Transverse colon (tissue), 4 donors: Measurements from ENCODE around the gene PHF12. TPM values are rescaled to one million over a fixed set of nuclear protein-coding genes. Genes with fewer than 3 reads are reported as not detected.

ENCODE experiments used
- DNase-seq: peaks from one replicate; pipeline ENCODE4 v3.0.0-alpha.2; 2019
- H3K27ac ChIP-seq, 4 donors: fragments of 200-600 bp; sonication (generic); 2 replicates each; pipeline ENCODE4 v1.5.1; 2016 to 2018; ENCODE audit warnings: inconsistent platforms in 4 of 4
- H3K27me3 ChIP-seq: fragments of 200-600 bp; sonication (generic); 2 replicates; pipeline ENCODE4 v1.5.1; 2017; ENCODE audit warnings: inconsistent platforms
- H3K36me3 ChIP-seq, 4 donors: fragments of 200-600 bp; sonication (generic); 2 replicates each; pipeline ENCODE4 v1.5.1; 2017 to 2019; ENCODE audit warnings: inconsistent platforms in 4 of 4
- H3K4me1 ChIP-seq, 4 donors: fragments of 200-600 bp; sonication (generic); 2 replicates each; pipeline ENCODE4 v1.5.1; 2017 to 2020; ENCODE audit warnings: inconsistent platforms in 4 of 4
- H3K4me3 ChIP-seq, 4 donors: fragments of 200-600 bp; sonication (generic); 1 replicate in 1 of 4; 2 replicates in 3 of 4; pipeline versions ENCODE4 v1.5.1 to v1.6.1; 2017 to 2019; ENCODE audit warnings: inconsistent platforms in 4 of 4
- H3K9me3 ChIP-seq, 2 donors: fragments of 200-600 bp; sonication (generic); 2 replicates each; pipeline ENCODE4 v1.5.1; 2017 to 2019; ENCODE audit warnings: inconsistent platforms in 2 of 2
- CTCF ChIP-seq, 5 experiments: fragments of 200-600 bp in 3 of 5; fragments of 450-650 bp in 2 of 5; sonication (generic) in 3 of 5; IDR thresholded peaks; 1 replicate in 2 of 5; 2 replicates in 3 of 5; pipeline ENCODE4 v1.5.1; 2016 to 2017; ENCODE audit warnings: antibody characterized with exemption in 5 of 5, inconsistent platforms in 3 of 5, mild to moderate bottlenecking in 2 of 5, moderate library complexity in 1 of 5
- EP300 ChIP-seq: sonication (generic); formaldehyde crosslinking; IDR thresholded peaks from one replicate; pipeline ENCODE4 v1.6.1; 2017; ENCODE audit warnings: antibody characterized with exemption, low read depth
- POLR2A ChIP-seq: fragments of 450-650 bp; IDR thresholded peaks from one replicate; pipeline ENCODE4 v1.6.1; 2016; ENCODE audit warnings: antibody characterized with exemption, mild to moderate bottlenecking, moderate library complexity
- POLR2AphosphoS5 ChIP-seq, 3 donors: sonication (generic); formaldehyde crosslinking; IDR thresholded peaks; one replicate each; pipeline ENCODE4 v1.6.1; 2016; ENCODE audit warnings: antibody characterized with exemption in 3 of 3
- WGBS, 2 donors: methylation state at CpG; one replicate each; pipeline ENCODE4 v1.1.5; 2018; ENCODE audit warnings: low coverage in 1 of 2; 5-methylcytosine and 5-hydroxymethylcytosine counted together
- in situ Hi-C, 4 donors: fragments of 200-750 bp; cut with MboI; loops; one replicate each; pipeline versions ENCODE4 v1.15.0 to v1.15.1; 2017; ENCODE audit warnings: low sequenced_read_pairs in 3 of 4, low pct_ligation_motif_present in 1 of 4, low pct_unique_long_range_greater_than_20kb in 1 of 4
- intact Hi-C: fragments of 100-400 bp; cut with DNase I; formaldehyde crosslinking; loops from one replicate; pipeline ENCODE4 v1.15.1; 2023; ENCODE audit warnings: low total_unique reads
- total RNA-seq, 4 donors: library from RNA; depleted of rRNA; stranded (reverse); fragments of >200 nt; gene quantifications; one replicate each; pipeline ENCODE4 v1.1.0, GENCODE V29; 2016

The PHF12 gene
- total RNA-seq, 4 donors from 2014 or later, result 43.5 to 134 (median 60.5) TPM

GRCh38 chr17:28978356-28978964 is 27.1 kb upstream of the PHF12 start:
- no peaks in the 10 kb centered on the region for H3K27me3 ChIP-seq
- WGBS, 2 donors, result 58 to 88% methylated on average over 2 of the region's 2 CpGs
- no peaks in the 10 kb centered on the region for H3K9me3 ChIP-seq
- no peak for DNase-seq
- in situ Hi-C loops, result no loop called here
- intact Hi-C loops, result no loop called here
- H3K27ac ChIP-seq, result no peak overlapping the region
- no peaks in the 10 kb centered on the region for H3K4me1 ChIP-seq
- H3K4me3 ChIP-seq, result no peak overlapping the region
- H3K36me3 ChIP-seq, result no peaks in the 10 kb centered on the region
- no peak for TF ChIP-seq CTCF (IDR thresholded peaks at IDR 0.05)
- no peak for TF ChIP-seq POLR2A
- no peak for TF ChIP-seq POLR2AphosphoS5 (IDR thresholded peaks at IDR 0.05)
- no peak for TF ChIP-seq EP300

- H3K36me3 ChIP-seq, result no peaks in the 10 kb centered on the region
- WGBS, 2 donors, result 77% methylated on average over 8 of the region's 8 CpGs; no CpG with 5 or more reads in 1 of the 2 donors
- no peaks in the 10 kb centered on the region for H3K4me1 ChIP-seq
- in situ Hi-C loops, result no loop called here
- DNase-seq, result no peak
- H3K4me3 ChIP-seq, result no peak overlapping the region
- no peak for TF ChIP-seq EP300
- TF ChIP-seq POLR2AphosphoS5 (IDR thresholded peaks at IDR 0.05), result no peak
- no peak for TF ChIP-seq CTCF (IDR thresholded peaks at IDR 0.05)
- TF ChIP-seq POLR2A, result no peak
- H3K9me3 ChIP-seq, result no peaks in the 10 kb centered on the region
- no peak overlapping the region for H3K27ac ChIP-seq
- intact Hi-C loops, result no loop called here
- no peaks in the 10 kb centered on the region for H3K27me3 ChIP-seq
These were observed 26.5 kb upstream of the PHF12 start for GRCh38 chr17:28977659-28978355.

GRCh38 chr17:28975646-28976045 is 24.3 kb upstream of the PHF12 start:
- no peak for DNase-seq
- WGBS, 2 donors, result 88% methylated on average over 5 of the region's 5 CpGs; no CpG with 5 or more reads in 1 of the 2 donors
- no peak overlapping the region for H3K27ac ChIP-seq
- H3K9me3 ChIP-seq, result no peaks in the 10 kb centered on the region
- no peaks in the 10 kb centered on the region for H3K36me3 ChIP-seq
- no peak overlapping the region for H3K4me3 ChIP-seq
- intact Hi-C loops (no loop called here), in situ Hi-C loops (no loop called here)
- no peaks in the 10 kb centered on the region for H3K27me3 ChIP-seq
- TF ChIP-seq EP300 (no peak), CTCF (IDR thresholded peaks at IDR 0.05) (no peak), POLR2A (no peak), POLR2AphosphoS5 (IDR thresholded peaks at IDR 0.05) (no peak)
- no peaks in the 10 kb centered on the region for H3K4me1 ChIP-seq

- TF ChIP-seq EP300 (no peak), POLR2AphosphoS5 (IDR thresholded peaks at IDR 0.05) (no peak), POLR2A (no peak), CTCF (IDR thresholded peaks at IDR 0.05) (no peak)
- no peaks in the 10 kb centered on the region for H3K4me1 ChIP-seq
- DNase-seq, result no peak
- WGBS, 2 donors, result 89% methylated on average over 2 of the region's 2 CpGs; no CpG with 5 or more reads in 1 of the 2 donors
- no peak overlapping the region for H3K27ac ChIP-seq
- in situ Hi-C loops, result no loop called here
- no peak overlapping the region for H3K4me3 ChIP-seq
- H3K36me3 ChIP-seq, result no peaks in the 10 kb centered on the region
- intact Hi-C loops, result no loop called here
- H3K9me3 ChIP-seq, result no peaks in the 10 kb centered on the region
- H3K27me3 ChIP-seq, result no peaks in the 10 kb centered on the region
These were observed 23.7 kb upstream of the PHF12 start for GRCh38 chr17:28975031-28975430.
